HepG2 (cell line): Measurements from ENCODE around the gene MIF4GD. TPM values are rescaled to one million over a fixed set of nuclear protein-coding genes. Genes with fewer than 3 reads are reported as not detected.

Experiments used
- CC2D1A ChIP-seq: sonication (generic); formaldehyde crosslinking; IDR thresholded peaks from 2 replicates; pipeline ENCODE4 v1.8.1; 2023; ENCODE audit warnings: mild to moderate bottlenecking, missing genetic modification reagents
- FOXO1 ChIP-seq: sonication (generic); formaldehyde crosslinking; IDR thresholded peaks from 2 replicates; pipeline ENCODE4 v1.4.0; 2020; ENCODE audit warnings: missing genetic modification reagents
- GTF2F1 ChIP-seq: fragments of 150-350 bp; IDR thresholded peaks from 2 replicates; pipeline ENCODE4 v1.6.1; 2014; ENCODE audit warnings: low read length
- HDAC1 ChIP-seq: sonication (generic); formaldehyde crosslinking; IDR thresholded peaks from 2 replicates; pipeline ENCODE4 v1.5.1; 2020; ENCODE audit warnings: mild to moderate bottlenecking, missing genetic modification reagents
- MAFF ChIP-seq: IDR thresholded peaks from 2 replicates; pipeline ENCODE4 v1.6.1; 2011; ENCODE audit warnings: low read depth, low read length, improper control_type of control experiment
- MED8 ChIP-seq: sonication (generic); formaldehyde crosslinking; IDR thresholded peaks from 2 replicates; pipeline ENCODE4 v1.8.1; 2023; ENCODE audit warnings: mild to moderate bottlenecking, missing genetic modification reagents; ENCODE audit not compliant: insufficient replicate concordance
- PHF20 ChIP-seq: sonication (generic); formaldehyde crosslinking; IDR thresholded peaks from 2 replicates; pipeline ENCODE4 v1.5.0; 2020; ENCODE audit warnings: mild to moderate bottlenecking, missing genetic modification reagents
- POLR2A ChIP-seq, 2 experiments: IDR thresholded peaks; 2 replicates each; pipeline ENCODE4 v1.6.1; 2011; ENCODE audit warnings: low read depth in 2 of 2, low read length in 2 of 2, mild to moderate bottlenecking in 1 of 2, moderate library complexity in 1 of 2; ENCODE audit not compliant: insufficient read depth in 1 of 2
- RFX5 ChIP-seq: IDR thresholded peaks from 2 replicates; pipeline ENCODE4 v1.6.1; 2011; ENCODE audit warnings: low read depth, low read length, improper control_type of control experiment
- RFXAP ChIP-seq: sonication (generic); formaldehyde crosslinking; IDR thresholded peaks from 2 replicates; pipeline ENCODE4 v1.4.0; 2020; ENCODE audit warnings: missing genetic modification reagents, borderline replicate concordance
- SCMH1 ChIP-seq: sonication (generic); formaldehyde crosslinking; IDR thresholded peaks from 2 replicates; pipeline ENCODE4 v1.9.0; 2021; ENCODE audit warnings: missing genetic modification reagents, mild to moderate bottlenecking, borderline replicate concordance
- TEAD3 ChIP-seq: optimal IDR thresholded peaks from 2 replicates; pipeline ENCODE3; 2016; ENCODE audit warnings: borderline replicate concordance
- U2AF2 ChIP-seq: fragments of 200-400 bp; formaldehyde crosslinking; IDR thresholded peaks from 2 replicates; pipeline ENCODE4 v1.6.1; 2017; ENCODE audit warnings: low read depth, mild to moderate bottlenecking, low read length
- YEATS4 ChIP-seq: sonication (generic); formaldehyde crosslinking; IDR thresholded peaks from 2 replicates; pipeline ENCODE4 v1.4.0; 2020; ENCODE audit warnings: missing genetic modification reagents, borderline replicate concordance
- ZBTB21 ChIP-seq: sonication (generic); formaldehyde crosslinking; IDR thresholded peaks from 2 replicates; pipeline ENCODE4 v1.4.0; 2020; ENCODE audit warnings: missing genetic modification reagents
- ZFP41 ChIP-seq: sonication (generic); formaldehyde crosslinking; IDR thresholded peaks from 2 replicates; pipeline ENCODE4 v1.4.0; 2020; ENCODE audit warnings: mild to moderate bottlenecking, missing genetic modification reagents, borderline replicate concordance
- ZNF317 ChIP-seq: sonication (generic); formaldehyde crosslinking; IDR thresholded peaks from 2 replicates; pipeline ENCODE4 v1.5.0; 2020; ENCODE audit warnings: mild to moderate bottlenecking, missing genetic modification reagents
- ZNF512 ChIP-seq: sonication (generic); formaldehyde crosslinking; IDR thresholded peaks from 2 replicates; pipeline ENCODE4 v1.4.0; 2020; ENCODE audit warnings: mild to moderate bottlenecking, missing genetic modification reagents
- ZNF569 ChIP-seq: sonication (generic); formaldehyde crosslinking; IDR thresholded peaks from 2 replicates; pipeline ENCODE4 v1.5.0; 2020; ENCODE audit warnings: mild to moderate bottlenecking, missing genetic modification reagents, moderate library complexity, borderline replicate concordance
- ZNF589 ChIP-seq: sonication (generic); formaldehyde crosslinking; conservative IDR thresholded peaks from 2 replicates; pipeline ENCODE4 v1.8.0; 2022; ENCODE audit warnings: mild to moderate bottlenecking, moderate library complexity, missing genetic modification reagents
- ZNF660 ChIP-seq: sonication (generic); formaldehyde crosslinking; IDR thresholded peaks from 2 replicates; pipeline ENCODE4 v1.5.1; 2020; ENCODE audit warnings: mild to moderate bottlenecking, low read depth, missing genetic modification reagents, borderline replicate concordance
- ZNF781 ChIP-seq: sonication (generic); formaldehyde crosslinking; IDR thresholded peaks from 2 replicates; pipeline ENCODE4 v1.5.1; 2020; ENCODE audit warnings: borderline replicate concordance, mild to moderate bottlenecking, missing genetic modification reagents; ENCODE audit errors: not compliant biosample characterization
- ZNF792 ChIP-seq: IDR thresholded peaks from 2 replicates; pipeline ENCODE4 v1.6.1; 2016
- polyA plus RNA-seq, 8 experiments: library from polyadenylated mRNA; depleted of rRNA in 3 of 8; stranded (reverse) in 7 of 8; unstranded in 1 of 8; fragments of >200 nt; fragmentation: Illumina TruSeq in 4 of 8; extraction: Trizol in 4 of 8; gene quantifications; 2 replicates each; pipeline versions ENCODE4 v1.2.1 to v1.2.3, GENCODE V29; 2011 to 2016; ENCODE audit warnings: low read depth in 4 of 8, missing spikeins in 1 of 8, mixed read lengths in 1 of 8; ENCODE audit not compliant: insufficient read depth in 1 of 8
- total RNA-seq, 5 experiments: library from RNA; depleted of rRNA; stranded (reverse); fragments of >200 nt; fragmentation: Illumina TruSeq; extraction: Trizol; gene quantifications; 2 replicates each; pipeline ENCODE4 v1.2.3, GENCODE V29; 2016; ENCODE audit warnings: low read depth in 1 of 5
- TF ChIP-seq, protein P1 (sequence below): sonication (generic); formaldehyde crosslinking; IDR thresholded peaks from 2 replicates; pipeline ENCODE4 v1.5.1; 2020; ENCODE audit warnings: missing genetic modification reagents, mild to moderate bottlenecking, borderline replicate concordance
- TF ChIP-seq, protein P2 (sequence below): sonication (generic); formaldehyde crosslinking; IDR thresholded peaks from 2 replicates; pipeline ENCODE4 v1.8.0; 2023; ENCODE audit warnings: mild to moderate bottlenecking, missing genetic modification reagents
- TF ChIP-seq, protein P3 (sequence below): sonication (generic); formaldehyde crosslinking; IDR thresholded peaks from 2 replicates; pipeline ENCODE4 v1.8.0; 2022; ENCODE audit warnings: missing genetic modification reagents, mild to moderate bottlenecking, inconsistent platforms, borderline replicate concordance

The MIF4GD gene
- total and polyA plus RNA-seq, 2 of the 13 experiments (the other 11 are each of a cell fraction or from before 2014, with no cell fraction given): 14.0 to 28.0 TPM

- TF ChIP-seq, protein P1, sequence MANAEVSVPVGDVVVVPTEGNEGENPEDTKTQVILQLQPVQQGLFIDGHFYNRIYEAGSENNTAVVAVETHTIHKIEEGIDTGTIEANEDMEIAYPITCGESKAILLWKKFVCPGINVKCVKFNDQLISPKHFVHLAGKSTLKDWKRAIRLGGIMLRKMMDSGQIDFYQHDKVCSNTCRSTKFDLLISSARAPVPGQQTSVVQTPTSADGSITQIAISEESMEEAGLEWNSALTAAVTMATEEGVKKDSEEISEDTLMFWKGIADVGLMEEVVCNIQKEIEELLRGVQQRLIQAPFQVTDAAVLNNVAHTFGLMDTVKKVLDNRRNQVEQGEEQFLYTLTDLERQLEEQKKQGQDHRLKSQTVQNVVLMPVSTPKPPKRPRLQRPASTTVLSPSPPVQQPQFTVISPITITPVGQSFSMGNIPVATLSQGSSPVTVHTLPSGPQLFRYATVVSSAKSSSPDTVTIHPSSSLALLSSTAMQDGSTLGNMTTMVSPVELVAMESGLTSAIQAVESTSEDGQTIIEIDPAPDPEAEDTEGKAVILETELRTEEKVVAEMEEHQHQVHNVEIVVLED (CRISPR knock-in tag): peak; percentile 22; the same call in 1 of the 2 replicates
- TF ChIP-seq GTF2F1 (no peak), ZBTB21 (CRISPR knock-in tag) (no peak), RFX5 (no peak), YEATS4 (CRISPR knock-in tag) (no peak), HDAC1 (CRISPR knock-in tag) (peak; percentile 91), PHF20 (CRISPR knock-in tag) (no peak), SCMH1 (CRISPR knock-in tag) (no peak), FOXO1 (no peak), ZNF569 (CRISPR knock-in tag) (no peak), U2AF2 (no peak), ZNF317 (CRISPR knock-in tag) (peak; percentile 58; the same call in 1 of the 2 replicates), ZNF660 (CRISPR knock-in tag) (no peak), MED8 (no peak), ZFP41 (CRISPR knock-in tag) (peak; percentile 46; the same call in 1 of the 2 replicates), ZNF781 (no peak), ZNF512 (CRISPR knock-in tag) (no peak), ZNF792 (CRISPR knock-in tag) (peak; percentile 61), CC2D1A (peak; percentile 46; the same call in 1 of the 2 replicates), ZNF589 (CRISPR knock-in tag) (no peak), RFXAP (CRISPR knock-in tag) (no peak), POLR2A (IDR thresholded peaks at IDR 0.05; ENCODE audit: insufficient read depth in 1 of 2, low read depth in 2 of 2, low read length in 2 of 2) (peak; percentile 59 to 72; a peak in 3 of 4 replicates), TEAD3 (CRISPR knock-in tag) (no peak), MAFF (no peak)
- TF ChIP-seq, protein P2, sequence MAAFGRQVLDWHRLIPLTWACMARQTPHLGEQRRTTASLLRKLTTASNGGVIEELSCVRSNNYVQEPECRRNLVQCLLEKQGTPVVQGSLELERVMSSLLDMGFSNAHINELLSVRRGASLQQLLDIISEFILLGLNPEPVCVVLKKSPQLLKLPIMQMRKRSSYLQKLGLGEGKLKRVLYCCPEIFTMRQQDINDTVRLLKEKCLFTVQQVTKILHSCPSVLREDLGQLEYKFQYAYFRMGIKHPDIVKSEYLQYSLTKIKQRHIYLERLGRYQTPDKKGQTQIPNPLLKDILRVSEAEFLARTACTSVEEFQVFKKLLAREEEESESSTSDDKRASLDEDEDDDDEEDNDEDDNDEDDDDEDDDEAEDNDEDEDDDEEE (CRISPR knock-in tag): peak; percentile 94; the same call in 1 of the 2 replicates
- TF ChIP-seq, protein P3, sequence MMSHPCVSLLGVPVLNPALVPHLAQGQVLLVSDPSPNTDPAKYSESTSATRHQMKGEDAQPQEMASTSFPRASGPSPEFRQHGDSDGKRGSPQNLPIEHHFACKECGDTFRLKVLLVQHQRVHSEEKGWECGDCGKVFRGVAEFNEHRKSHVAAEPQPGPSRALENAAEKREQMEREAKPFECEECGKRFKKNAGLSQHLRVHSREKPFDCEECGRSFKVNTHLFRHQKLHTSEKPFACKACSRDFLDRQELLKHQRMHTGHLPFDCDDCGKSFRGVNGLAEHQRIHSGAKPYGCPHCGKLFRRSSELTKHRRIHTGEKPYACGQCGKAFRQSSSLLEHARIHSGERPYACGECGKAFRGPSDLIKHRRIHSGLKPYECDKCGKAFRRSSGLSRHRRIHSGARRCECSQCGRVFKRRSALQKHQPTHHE (CRISPR knock-in tag): no peak
Observed at GRCh38 chr17:75270218-75270965, 639 bp downstream of the MIF4GD start (continued).
